ENCODE results near the gene SGSM2.

The SGSM2 gene

DNA sequence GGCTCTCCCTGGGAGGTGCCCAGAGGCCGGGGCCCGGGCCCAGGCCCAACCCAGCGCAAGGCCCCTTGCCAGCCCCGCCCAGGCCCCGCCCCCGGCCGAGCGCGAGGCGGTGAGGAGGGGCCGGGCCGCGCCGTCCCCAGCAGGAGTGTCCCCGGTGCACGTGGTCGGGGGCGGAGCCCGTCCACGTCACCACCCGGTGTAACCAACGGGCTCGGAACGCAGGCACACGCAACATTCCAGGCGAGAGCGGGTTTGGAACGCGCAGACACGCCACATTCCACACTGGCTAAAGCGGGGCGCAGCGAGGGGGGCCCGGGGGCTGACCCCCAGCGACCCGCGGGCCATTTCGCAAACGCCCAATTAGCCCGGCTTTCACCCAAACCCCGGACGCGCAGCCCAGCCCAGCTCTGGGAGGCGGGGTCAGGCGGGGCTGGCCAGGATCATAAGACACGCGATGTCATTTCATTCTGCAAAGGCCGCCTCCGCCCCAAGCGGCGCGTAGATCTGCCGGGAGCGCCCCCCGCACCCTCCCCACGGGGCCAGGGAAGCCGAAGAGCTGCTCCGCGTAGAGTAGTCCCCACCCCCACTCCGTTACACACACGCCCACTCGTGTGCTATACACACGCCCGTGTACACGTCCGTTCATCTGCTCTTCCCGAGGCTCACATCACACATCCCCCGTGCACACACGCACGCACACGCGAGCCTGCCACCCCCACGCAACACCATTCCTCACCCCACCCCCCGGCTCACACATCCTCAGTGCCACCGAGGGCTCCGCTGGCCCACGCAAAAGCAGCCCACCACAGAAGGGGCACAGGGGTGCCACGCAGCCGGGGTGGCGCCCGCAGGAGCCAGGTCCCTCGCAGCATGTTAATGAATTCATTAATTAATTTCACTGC, 62.5 kb downstream of the SGSM2 start:
- peak; percentile 85 to 87 for DNase-seq

DNA sequence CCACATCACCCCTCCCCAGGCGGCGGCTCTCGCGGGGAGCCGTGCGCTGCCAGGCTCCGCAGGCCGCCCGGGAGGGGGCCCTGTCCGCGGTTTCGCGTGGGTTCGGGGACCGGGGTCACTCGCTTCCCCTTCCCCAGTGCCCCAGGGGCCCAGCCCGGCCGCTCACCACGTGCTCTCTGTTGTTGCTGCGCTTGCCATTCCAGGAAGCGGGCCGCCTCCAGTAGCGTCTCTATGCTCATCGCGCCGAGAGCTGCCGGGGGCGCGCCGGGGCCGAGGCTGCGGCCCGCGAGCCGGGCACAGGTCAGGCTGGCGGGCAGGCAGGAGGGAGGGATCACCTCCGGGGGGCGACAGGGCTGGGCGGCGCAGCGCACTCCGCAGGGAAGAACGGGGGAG, 63.2 kb downstream of the SGSM2 start:
- DNase-seq: peak; percentile 51 to 53

- DNase-seq: peak; percentile 90 to 92
These were observed 63.6 kb downstream of the SGSM2 start, which contains the start of gene MNT for GRCh38 chr17:2400877-2401425. TSS of gene MNT (minus strand) at chr17:2401060. CDS start at chr17:2400712, 348 bp downstream.

GRCh38 chr17:2401426-2402221, 64.3 kb downstream of the SGSM2 start:
- peak; percentile 99 for DNase-seq

GRCh38 chr17:2402544-2402943, 65.2 kb downstream of the SGSM2 start:
- DNase-seq: no peak

- DNase-seq: no peak
These were observed 65.7 kb downstream of the SGSM2 start for GRCh38 chr17:2403044-2403443.

GRCh38 chr17:2405247-2405926, 68.1 kb downstream of the SGSM2 start:
- DNase-seq: no peak

- DNase-seq: no peak
These were observed 69.1 kb downstream of the SGSM2 start for GRCh38 chr17:2406271-2406902.

- no peak for DNase-seq
These were observed 69.8 kb downstream of the SGSM2 start for GRCh38 chr17:2406903-2407790.

GRCh38 chr17:2410951-2411350, 73.7 kb downstream of the SGSM2 start:
- DNase-seq: no peak

DNA sequence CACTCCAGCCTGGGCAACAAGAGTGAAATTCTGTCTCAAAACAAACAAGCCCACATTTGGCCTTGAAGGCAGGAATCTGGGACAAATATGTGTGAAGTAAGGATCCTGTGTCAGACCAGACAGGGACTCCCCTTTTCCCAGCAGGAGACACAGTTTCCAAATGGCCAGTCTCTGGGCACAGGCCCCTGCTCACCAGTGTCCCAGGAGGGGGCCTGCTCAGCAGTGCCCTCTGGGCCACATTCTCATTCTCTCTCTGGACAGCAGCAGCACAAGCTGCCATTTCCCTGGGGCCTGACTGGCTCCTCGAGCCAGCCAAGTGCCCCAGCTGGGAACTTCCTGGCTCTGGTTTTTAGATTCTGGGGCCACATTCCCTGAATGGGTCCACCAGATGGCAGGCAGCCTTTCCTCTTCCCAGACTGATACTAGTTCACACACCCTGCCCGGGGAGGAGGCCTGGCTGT, 75.3 kb downstream of the SGSM2 start:
- DNase-seq: no peak

GRCh38 chr17:2414446-2415064, 77.3 kb downstream of the SGSM2 start:
- no peak for DNase-seq

GRCh38 chr17:2415081-2415480, 77.8 kb downstream of the SGSM2 start:
- DNase-seq: no peak

GRCh38 chr17:2416010-2416734, 78.9 kb downstream of the SGSM2 start:
- DNase-seq: peak; percentile 82 to 90

GRCh38 chr17:2418572-2418971, 81.3 kb downstream of the SGSM2 start:
- DNase-seq: no peak

DNA sequence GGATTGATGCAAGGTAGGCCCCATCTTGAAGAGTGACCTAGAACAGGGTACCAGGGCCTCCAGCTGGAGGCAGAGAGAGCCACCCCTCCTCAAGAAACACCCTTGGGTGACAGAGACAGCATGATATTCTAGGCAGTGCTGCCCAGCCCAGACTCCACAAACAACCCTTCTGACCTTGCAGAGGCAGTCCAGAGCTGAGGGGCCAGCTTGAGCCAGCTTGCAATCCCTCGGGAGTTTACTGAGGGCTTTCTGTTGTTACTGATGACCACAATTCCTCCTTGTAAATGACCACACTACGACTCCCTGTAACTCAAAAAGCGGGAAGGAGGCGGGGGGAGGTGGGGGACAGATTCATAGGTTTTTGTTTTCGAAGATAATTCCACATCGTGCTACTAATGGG, 82.2 kb downstream of the SGSM2 start:
- DNase-seq: no peak

DNA sequence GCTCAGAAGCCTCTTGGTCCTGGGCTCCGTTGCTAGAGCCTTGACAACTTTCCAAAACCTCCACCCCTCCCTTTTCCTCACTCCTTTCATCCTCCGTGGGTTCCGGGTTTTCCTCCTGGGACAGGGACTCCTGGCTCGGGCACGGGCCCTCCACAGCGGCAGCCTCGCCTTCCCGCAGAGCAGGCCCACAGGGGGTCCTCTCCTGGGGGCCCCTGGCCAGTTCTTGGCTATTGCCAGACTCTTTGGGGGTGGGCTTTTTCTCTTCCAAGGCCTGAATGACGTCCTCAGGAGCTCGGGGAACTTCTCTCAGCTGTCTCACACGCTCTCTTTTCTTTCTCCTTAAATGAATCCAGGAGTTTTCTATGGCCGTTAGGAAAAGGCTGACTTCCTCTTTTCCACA, 82.9 kb downstream of the SGSM2 start:
- no peak for DNase-seq

GRCh38 chr17:2421315-2422147, 84.2 kb downstream of the SGSM2 start:
- DNase-seq: no peak

- DNase-seq: no peak
These were observed 86.0 kb downstream of the SGSM2 start for GRCh38 chr17:2423271-2423670.
